Type B pancreatic cell (in vitro differentiated cells): ENCODE results near the gene MRPS5. TPM values are rescaled to one million over a fixed set of nuclear protein-coding genes. Genes with fewer than 3 reads are reported as not detected.
A peak's percentile ranks its signal among the peaks of the same experiment; 100 is the strongest.

ENCODE experiments used
- DNase-seq: peaks from one replicate; pipeline ENCODE4 v3.0.0; 2021; ENCODE audit warnings: mixed read lengths; ENCODE audit not compliant: unreplicated experiment; ENCODE audit errors: extremely low spot score
- H3K27ac Mint-ChIP-seq: 2 replicates; pipeline ENCODE4 v1.8.0; 2021; ENCODE audit warnings: mild to moderate bottlenecking, mixed read lengths
- H3K27me3 Mint-ChIP-seq: 2 replicates; pipeline ENCODE4 v1.8.0; 2021; ENCODE audit warnings: mixed read lengths
- H3K36me3 Mint-ChIP-seq: 2 replicates; pipeline ENCODE4 v1.8.0; 2021; ENCODE audit warnings: mixed read lengths
- H3K4me1 Mint-ChIP-seq: one replicate; pipeline ENCODE4 v1.8.0; 2021; ENCODE audit warnings: mixed read lengths; ENCODE audit not compliant: unreplicated experiment
- H3K4me3 Mint-ChIP-seq: 2 replicates; pipeline ENCODE4 v1.8.0; 2021; ENCODE audit warnings: mild to moderate bottlenecking, mixed read lengths
- H3K9me3 Mint-ChIP-seq: 2 replicates; pipeline ENCODE4 v1.8.0; 2021; ENCODE audit warnings: mixed read lengths
- total RNA-seq: library from RNA; stranded (reverse); gene quantifications from 2 replicates; pipeline ENCODE4 v1.2.1, GENCODE V29; 2021; ENCODE audit warnings: low replicate concordance
- TF ChIP-seq, protein P1 (sequence below): fragments of 200-600 bp; sonication (generic); conservative IDR thresholded peaks from 2 replicates; pipeline ENCODE4 v1.5.0; 2021; ENCODE audit warnings: antibody characterized with exemption, mild to moderate bottlenecking

The MRPS5 gene
- total RNA-seq, 1 donor from 2014 or later, result 67.6 TPM

DNA sequence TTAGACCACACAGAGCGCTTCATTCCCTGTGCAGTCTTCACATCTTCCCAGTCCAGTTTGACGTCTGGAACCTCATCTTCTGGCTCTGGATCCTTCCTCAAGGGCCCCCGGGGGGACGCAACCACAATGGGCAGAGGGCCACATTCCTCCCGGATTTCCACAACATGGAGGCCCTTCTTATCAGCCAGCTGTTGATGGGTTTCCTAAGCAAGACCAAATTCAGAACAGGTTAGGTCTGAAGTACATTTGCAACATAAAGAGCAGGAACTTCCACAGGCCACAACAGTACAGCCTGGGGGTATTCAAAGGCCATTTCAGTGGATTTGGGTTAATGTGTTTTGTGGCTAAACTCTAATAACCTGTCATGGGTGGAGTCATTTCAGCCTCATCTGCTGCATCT, 34.2 kb downstream of the MRPS5 start:
- no peak overlapping the region for H3K4me3 Mint-ChIP-seq

DNA sequence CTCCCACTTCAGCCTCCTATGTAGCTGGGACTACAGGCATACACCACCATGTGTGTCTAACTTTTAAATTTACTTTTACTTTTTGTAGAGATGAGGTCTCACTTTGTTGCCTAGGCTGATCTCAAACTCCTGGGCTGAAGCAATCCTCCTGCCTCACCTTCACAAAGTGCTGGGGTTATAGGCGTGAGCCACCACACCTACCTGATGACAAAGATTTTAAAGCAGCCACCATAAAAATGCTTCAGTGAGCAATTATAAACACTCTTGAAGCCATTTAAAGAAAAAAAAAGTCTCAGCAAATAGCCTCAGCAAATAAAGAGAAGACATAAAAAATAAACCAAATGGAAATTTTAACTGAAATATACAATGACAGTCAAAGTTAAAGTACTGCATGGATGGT, 35.6 kb downstream of the MRPS5 start:
- H3K4me1 Mint-ChIP-seq, result no peaks in the 10 kb centered on the region
- H3K27ac Mint-ChIP-seq, result no peak overlapping the region
- H3K4me3 Mint-ChIP-seq, result no peak overlapping the region
- TF ChIP-seq, protein P1, sequence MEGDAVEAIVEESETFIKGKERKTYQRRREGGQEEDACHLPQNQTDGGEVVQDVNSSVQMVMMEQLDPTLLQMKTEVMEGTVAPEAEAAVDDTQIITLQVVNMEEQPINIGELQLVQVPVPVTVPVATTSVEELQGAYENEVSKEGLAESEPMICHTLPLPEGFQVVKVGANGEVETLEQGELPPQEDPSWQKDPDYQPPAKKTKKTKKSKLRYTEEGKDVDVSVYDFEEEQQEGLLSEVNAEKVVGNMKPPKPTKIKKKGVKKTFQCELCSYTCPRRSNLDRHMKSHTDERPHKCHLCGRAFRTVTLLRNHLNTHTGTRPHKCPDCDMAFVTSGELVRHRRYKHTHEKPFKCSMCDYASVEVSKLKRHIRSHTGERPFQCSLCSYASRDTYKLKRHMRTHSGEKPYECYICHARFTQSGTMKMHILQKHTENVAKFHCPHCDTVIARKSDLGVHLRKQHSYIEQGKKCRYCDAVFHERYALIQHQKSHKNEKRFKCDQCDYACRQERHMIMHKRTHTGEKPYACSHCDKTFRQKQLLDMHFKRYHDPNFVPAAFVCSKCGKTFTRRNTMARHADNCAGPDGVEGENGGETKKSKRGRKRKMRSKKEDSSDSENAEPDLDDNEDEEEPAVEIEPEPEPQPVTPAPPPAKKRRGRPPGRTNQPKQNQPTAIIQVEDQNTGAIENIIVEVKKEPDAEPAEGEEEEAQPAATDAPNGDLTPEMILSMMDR, result no peak
- H3K9me3 Mint-ChIP-seq, result peaks cover 4% of the 10 kb centered on the region
- DNase-seq, result no peak
- peaks cover 38% of the 10 kb centered on the region for H3K36me3 Mint-ChIP-seq
- H3K27me3 Mint-ChIP-seq, result no peaks in the 10 kb centered on the region

More for the DNA sequence above, 34.2 kb downstream of the MRPS5 start:
- H3K27me3 Mint-ChIP-seq, result no peaks in the 10 kb centered on the region
- no peak for DNase-seq
- TF ChIP-seq, protein P1, result no peak
- no peak overlapping the region for H3K27ac Mint-ChIP-seq
- H3K4me1 Mint-ChIP-seq, result no peaks in the 10 kb centered on the region
- H3K9me3 Mint-ChIP-seq, result peaks cover 4% of the 10 kb centered on the region
- peaks cover 49% of the 10 kb centered on the region for H3K36me3 Mint-ChIP-seq

DNA sequence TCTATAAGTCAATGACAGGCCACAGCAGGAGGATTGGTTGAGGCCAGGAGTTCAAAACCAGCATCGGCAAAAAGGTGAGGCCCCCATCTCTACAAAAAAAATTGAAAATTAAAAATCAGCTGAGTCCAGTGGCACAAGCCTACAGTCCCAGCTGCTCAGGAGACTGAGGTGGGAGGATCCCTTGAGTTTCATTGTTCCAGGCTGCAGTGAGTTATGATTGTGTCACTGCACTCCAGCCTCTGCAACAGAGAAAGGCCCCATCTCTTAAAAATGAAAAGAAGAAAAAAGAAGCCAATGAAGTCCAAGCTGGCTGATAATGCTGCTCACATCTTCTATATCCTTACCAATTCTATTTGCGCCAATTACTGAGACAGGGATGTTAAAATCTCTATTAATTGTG, 39.1 kb downstream of the MRPS5 start:
- TF ChIP-seq, protein P1, result no peak
- no peak overlapping the region for H3K27ac Mint-ChIP-seq

DNA sequence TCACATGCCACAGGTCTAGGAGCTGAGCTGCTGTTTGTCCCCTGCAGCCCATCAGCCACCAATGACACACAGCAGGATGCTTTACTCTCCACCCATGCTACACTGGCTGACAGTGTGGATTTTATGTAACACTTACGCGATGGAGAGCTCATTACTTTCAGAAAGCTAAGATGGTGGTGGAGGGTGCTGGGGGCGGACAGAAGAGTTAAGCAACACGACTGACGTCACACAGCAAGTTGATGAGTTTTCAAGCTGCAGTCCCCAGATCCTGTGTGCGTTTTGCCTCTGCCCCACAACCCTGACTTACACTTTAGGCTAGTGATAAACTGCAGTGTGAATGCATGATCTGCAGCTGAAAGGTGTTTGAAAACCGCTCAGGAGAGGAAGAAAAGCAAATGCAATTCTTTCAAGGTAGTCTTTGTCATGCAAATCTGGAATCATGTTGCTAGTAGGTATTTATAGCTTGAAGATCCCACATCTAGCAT, 42.4 kb downstream of the MRPS5 start:
- DNase-seq, result no peak
- Mint-ChIP-seq H3K9me3 (peaks cover 3% of the 10 kb centered on the region), H3K4me3 (no peak overlapping the region), H3K27me3 (peaks cover 17% of the 10 kb centered on the region), H3K36me3 (peaks cover 3% of the 10 kb centered on the region), H3K4me1 (peaks cover 5% of the 10 kb centered on the region), H3K27ac (no peak overlapping the region)
- TF ChIP-seq, protein P1, result no peak

More for the DNA sequence above, 39.1 kb downstream of the MRPS5 start:
- peaks cover 14% of the 10 kb centered on the region for H3K27me3 Mint-ChIP-seq
- H3K4me1 Mint-ChIP-seq, result peaks cover 1% of the 10 kb centered on the region
- H3K9me3 Mint-ChIP-seq, result peaks cover 4% of the 10 kb centered on the region
- peaks cover 25% of the 10 kb centered on the region for H3K36me3 Mint-ChIP-seq
- DNase-seq, result no peak
- no peak overlapping the region for H3K4me3 Mint-ChIP-seq

DNA sequence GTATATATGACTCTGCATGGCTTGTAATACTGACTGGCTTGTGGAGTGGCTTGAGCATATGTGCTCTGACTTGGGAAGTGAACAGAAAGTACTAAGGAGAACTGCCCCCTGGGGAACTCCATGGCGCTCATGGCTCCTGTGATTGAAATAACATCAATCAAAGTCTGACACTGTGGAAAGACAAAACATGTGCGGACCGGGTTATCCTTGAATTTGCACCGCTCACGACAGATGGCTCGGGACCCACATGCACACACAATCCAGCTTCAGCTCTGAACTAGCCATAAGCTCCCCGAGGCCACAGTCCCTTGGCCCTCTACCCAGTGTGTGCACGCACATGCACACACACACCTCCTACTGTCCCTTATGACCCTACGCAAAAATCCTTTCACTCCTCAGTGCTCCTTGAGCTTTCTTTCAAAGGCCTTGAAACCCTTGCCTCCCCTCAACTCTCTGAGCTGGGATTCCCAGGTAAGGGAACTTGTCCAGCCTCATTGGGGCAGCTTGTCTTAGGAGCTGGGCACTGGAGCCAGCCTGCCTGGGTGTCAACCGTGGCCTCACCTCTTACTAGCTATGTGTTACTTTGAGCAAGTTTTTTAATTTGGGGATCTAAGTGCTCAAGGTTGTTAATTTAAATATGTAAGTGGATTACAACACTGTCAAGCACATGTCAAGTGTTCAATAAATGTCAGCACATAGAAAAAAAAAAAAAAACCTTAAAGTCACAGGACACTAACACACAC, 43.6 kb downstream of the MRPS5 start:
- Mint-ChIP-seq H3K9me3 (no peaks in the 10 kb centered on the region), H3K4me1 (peaks cover 5% of the 10 kb centered on the region), H3K4me3 (peak overlapping the region; percentile 81), H3K27me3 (peaks cover 17% of the 10 kb centered on the region), H3K36me3 (no peaks in the 10 kb centered on the region), H3K27ac (no peak overlapping the region)
- TF ChIP-seq, protein P1, result no peak
- no peak for DNase-seq
